T-helper 2 cell treated with Interferon-gamma antibody and Interleukin-4, amounts not matched to agents 5 μg/mL and 100 μg/mL, for 36 hours (primary cell): Measurements from ENCODE around the gene TARBP2.

Experiments used
- DNase-seq: peaks from one replicate; pipeline ENCODE4 v3.0.0; 2021; ENCODE audit warnings: low spot score
- H3K27ac Mint-ChIP-seq: one replicate; pipeline ENCODE4 v1.8.0; 2021; ENCODE audit warnings: mild to moderate bottlenecking, mixed read lengths
- H3K27me3 Mint-ChIP-seq: one replicate; pipeline ENCODE4 v1.8.0; 2021; ENCODE audit warnings: low read depth, mixed read lengths
- H3K36me3 Mint-ChIP-seq: one replicate; pipeline ENCODE4 v1.8.0; 2021; ENCODE audit warnings: low read depth, mixed read lengths
- H3K4me1 Mint-ChIP-seq: one replicate; pipeline ENCODE4 v1.8.0; 2021; ENCODE audit warnings: low read depth, mixed read lengths
- H3K4me3 Mint-ChIP-seq: one replicate; pipeline ENCODE4 v1.8.0; 2022; ENCODE audit warnings: mild to moderate bottlenecking, moderate library complexity, mixed read lengths
- H3K9me3 Mint-ChIP-seq: one replicate; pipeline ENCODE4 v1.8.0; 2021; ENCODE audit warnings: mixed read lengths

Gene TARBP2

GRCh38 chr12:53500776-53501614 is at the start of gene TARBP2:
TSS of gene TARBP2 (plus strand) at chr12:53501283. CDS start at chr12:53501409, 126 bp downstream.
- Mint-ChIP-seq H3K27ac (peak within 1 kb of the TSS; percentile 95), H3K4me3 (peak within 1 kb of the TSS; percentile 90), H3K27me3 (no peaks in the 10 kb centered on the region), H3K4me1 (peaks cover 32% of the 10 kb centered on the region), H3K36me3 (peaks cover 16% of the 10 kb centered on the region), H3K9me3 (no peaks in the 10 kb centered on the region)
- peak; percentile 94 for DNase-seq

DNA sequence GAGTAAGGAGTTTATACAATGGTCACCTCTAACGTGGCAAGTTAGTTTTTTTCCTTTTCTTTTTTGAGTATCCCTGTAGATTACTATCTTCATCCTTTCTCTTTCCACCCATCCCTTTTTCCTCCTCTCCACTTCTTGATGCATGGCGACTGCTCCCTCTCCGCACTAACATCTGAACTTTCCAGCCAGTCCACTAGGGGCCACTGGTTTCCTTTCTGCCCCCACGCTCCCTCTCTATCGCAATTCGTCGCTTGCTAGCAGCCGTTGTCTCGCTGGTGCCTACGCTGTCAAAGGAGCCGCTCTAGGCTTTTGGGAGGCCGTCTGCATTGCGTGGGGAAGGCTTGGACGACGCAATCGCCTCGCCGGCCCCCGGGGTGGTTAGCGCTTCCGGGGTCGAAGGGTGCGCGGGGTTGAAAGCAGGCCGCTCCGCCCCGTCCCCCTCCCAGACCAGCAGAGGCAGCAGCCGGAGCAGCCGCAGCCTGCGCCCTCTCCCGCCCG is 49.4 kb upstream of the TARBP2 start, which contains the start of gene PCBP2:
PCBP2 (plus strand) TSS at position 442 of the 498 bp plus-strand sequence. CDS start 2,699 bp downstream, outside the sequence.
- H3K9me3 Mint-ChIP-seq, result no peaks in the 10 kb centered on the region
- H3K27ac Mint-ChIP-seq, result peak within 1 kb of the TSS; percentile 100
- H3K27me3 Mint-ChIP-seq, result no peaks in the 10 kb centered on the region
- H3K4me1 Mint-ChIP-seq, result peaks cover 27% of the 10 kb centered on the region
- peak; percentile 98 for DNase-seq
- H3K36me3 Mint-ChIP-seq, result peaks cover 51% of the 10 kb centered on the region
- peak within 1 kb of the TSS; percentile 97 for H3K4me3 Mint-ChIP-seq

DNA sequence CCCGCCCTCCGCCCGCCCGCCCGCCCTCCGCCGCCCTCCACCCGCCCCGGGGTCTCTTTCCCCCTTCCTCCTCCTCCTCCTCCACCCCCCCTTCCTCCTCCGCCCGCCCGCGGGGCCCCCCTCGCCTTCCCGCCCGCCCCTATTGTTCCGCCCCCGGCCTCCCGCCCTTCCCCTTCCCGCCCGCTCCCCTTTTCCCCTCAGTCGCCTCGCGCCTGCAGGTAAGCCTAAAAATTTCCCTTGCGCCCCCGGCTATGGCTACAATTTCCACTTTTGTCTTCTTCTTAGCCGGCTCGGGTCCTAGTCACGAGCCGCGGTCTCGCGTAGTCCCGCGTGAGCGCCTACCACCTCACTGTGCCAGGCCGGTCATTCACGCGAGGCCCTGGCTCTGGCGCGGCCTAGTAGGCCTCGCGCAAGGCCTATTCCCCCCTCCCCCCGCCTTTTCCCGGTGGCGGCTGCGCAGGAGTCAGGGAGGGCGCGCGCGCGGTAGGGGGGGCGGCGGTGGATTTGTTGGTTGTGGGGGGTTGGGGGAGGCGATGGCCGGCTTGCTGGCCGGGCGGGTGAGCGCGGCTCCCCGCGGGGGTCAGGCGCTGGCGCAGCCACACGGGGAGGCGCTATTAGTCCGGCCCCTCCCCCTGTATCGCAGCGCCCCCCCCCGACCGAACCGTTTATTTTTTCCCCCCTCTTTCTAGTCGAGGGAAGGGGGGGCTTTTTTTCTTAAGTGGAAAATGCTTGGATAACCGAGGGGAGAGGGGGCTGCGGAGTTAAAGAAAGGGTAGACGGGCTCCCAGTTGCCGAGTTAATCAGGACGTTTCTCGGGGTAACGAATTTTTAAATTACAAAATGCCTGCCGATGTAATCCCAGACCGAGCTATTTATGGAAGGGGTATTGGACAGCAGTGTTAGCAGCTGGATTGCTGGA is 48.7 kb upstream of the TARBP2 start:
- Mint-ChIP-seq H3K4me1 (peaks cover 27% of the 10 kb centered on the region), H3K4me3 (peak overlapping the region; percentile 97), H3K36me3 (peaks cover 54% of the 10 kb centered on the region), H3K9me3 (no peaks in the 10 kb centered on the region), H3K27me3 (no peaks in the 10 kb centered on the region), H3K27ac (peak overlapping the region; percentile 100)
- DNase-seq, result peak; percentile 66

GRCh38 chr12:53453953-53454640 is 47.0 kb upstream of the TARBP2 start:
- H3K4me1 Mint-ChIP-seq, result peaks cover 25% of the 10 kb centered on the region
- H3K27me3 Mint-ChIP-seq, result no peaks in the 10 kb centered on the region
- peak overlapping the region; percentile 17 for H3K27ac Mint-ChIP-seq
- peak overlapping the region; percentile 97 for H3K4me3 Mint-ChIP-seq
- H3K36me3 Mint-ChIP-seq, result peaks cover 59% of the 10 kb centered on the region
- H3K9me3 Mint-ChIP-seq, result no peaks in the 10 kb centered on the region
- DNase-seq, result no peak

- Mint-ChIP-seq H3K36me3 (peaks cover 63% of the 10 kb centered on the region), H3K4me3 (peak overlapping the region; percentile 97), H3K9me3 (no peaks in the 10 kb centered on the region), H3K4me1 (peaks cover 25% of the 10 kb centered on the region), H3K27me3 (no peaks in the 10 kb centered on the region), H3K27ac (peak overlapping the region; percentile 21)
- no peak for DNase-seq
These were observed 46.4 kb upstream of the TARBP2 start for GRCh38 chr12:53454707-53455106.

DNA sequence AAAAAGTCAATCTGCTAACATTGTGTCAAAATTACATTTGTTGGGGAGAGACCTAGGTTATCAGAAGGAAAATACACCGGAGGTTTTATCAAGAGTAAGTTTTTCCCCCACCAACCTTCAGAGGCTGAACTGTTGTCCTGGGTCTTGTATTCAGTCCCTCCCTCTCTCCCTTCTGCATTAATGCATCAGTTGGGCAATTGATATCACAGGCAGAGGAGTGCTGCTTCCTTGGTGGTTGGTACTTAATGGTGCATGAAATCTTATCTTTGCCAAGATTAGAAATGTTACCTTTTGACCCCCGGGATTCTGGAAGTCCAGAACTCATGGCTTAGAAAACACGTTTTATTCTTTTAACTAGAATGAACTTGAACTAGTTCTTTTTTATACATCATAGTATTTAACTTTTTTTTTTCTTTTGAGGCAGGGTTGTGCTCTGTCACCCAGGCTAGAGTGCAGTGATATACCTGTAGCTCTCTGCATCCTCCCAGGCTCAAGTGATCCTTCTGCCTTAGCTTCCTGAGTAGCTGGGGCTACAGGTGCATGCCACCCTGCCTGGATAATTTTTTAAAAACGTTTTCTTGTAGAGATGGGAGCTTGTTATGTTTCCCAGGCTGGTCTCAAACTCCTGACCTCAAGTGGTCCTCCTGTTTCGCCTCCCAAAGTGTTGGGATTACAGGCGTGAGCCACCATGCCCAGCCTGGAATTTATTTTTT is 44.3 kb upstream of the TARBP2 start:
- H3K9me3 Mint-ChIP-seq, result no peaks in the 10 kb centered on the region
- no peak for DNase-seq
- peaks cover 27% of the 10 kb centered on the region for H3K4me1 Mint-ChIP-seq
- no peaks in the 10 kb centered on the region for H3K27me3 Mint-ChIP-seq
- H3K36me3 Mint-ChIP-seq, result peaks cover 80% of the 10 kb centered on the region
- no peak overlapping the region for H3K27ac Mint-ChIP-seq
- H3K4me3 Mint-ChIP-seq, result no peak overlapping the region

- Mint-ChIP-seq H3K4me1 (peaks cover 29% of the 10 kb centered on the region), H3K36me3 (peaks cover 87% of the 10 kb centered on the region), H3K9me3 (no peaks in the 10 kb centered on the region), H3K27me3 (no peaks in the 10 kb centered on the region), H3K27ac (no peak overlapping the region), H3K4me3 (no peak overlapping the region)
- no peak for DNase-seq
These were observed 42.0 kb upstream of the TARBP2 start for GRCh38 chr12:53459097-53459496.

GRCh38 chr12:53461059-53461458 is 40.0 kb upstream of the TARBP2 start:
- H3K27ac Mint-ChIP-seq, result no peak overlapping the region
- no peak for DNase-seq
- no peak overlapping the region for H3K4me3 Mint-ChIP-seq
- no peaks in the 10 kb centered on the region for H3K27me3 Mint-ChIP-seq
- peaks cover 84% of the 10 kb centered on the region for H3K36me3 Mint-ChIP-seq
- no peaks in the 10 kb centered on the region for H3K9me3 Mint-ChIP-seq
- peaks cover 19% of the 10 kb centered on the region for H3K4me1 Mint-ChIP-seq

GRCh38 chr12:53461591-53461990 is 39.5 kb upstream of the TARBP2 start:
- no peak overlapping the region for H3K4me3 Mint-ChIP-seq
- no peaks in the 10 kb centered on the region for H3K27me3 Mint-ChIP-seq
- no peaks in the 10 kb centered on the region for H3K9me3 Mint-ChIP-seq
- H3K36me3 Mint-ChIP-seq, result peaks cover 87% of the 10 kb centered on the region
- H3K4me1 Mint-ChIP-seq, result peaks cover 19% of the 10 kb centered on the region
- H3K27ac Mint-ChIP-seq, result no peak overlapping the region
- DNase-seq, result no peak

GRCh38 chr12:53462935-53463334 is 38.1 kb upstream of the TARBP2 start:
- DNase-seq, result no peak
- H3K4me3 Mint-ChIP-seq, result no peak overlapping the region
- no peaks in the 10 kb centered on the region for H3K9me3 Mint-ChIP-seq
- peaks cover 23% of the 10 kb centered on the region for H3K4me1 Mint-ChIP-seq
- H3K36me3 Mint-ChIP-seq, result peaks cover 92% of the 10 kb centered on the region
- H3K27ac Mint-ChIP-seq, result no peak overlapping the region
- no peaks in the 10 kb centered on the region for H3K27me3 Mint-ChIP-seq

- H3K4me1 Mint-ChIP-seq, result peaks cover 23% of the 10 kb centered on the region
- no peak overlapping the region for H3K4me3 Mint-ChIP-seq
- H3K27ac Mint-ChIP-seq, result no peak overlapping the region
- no peaks in the 10 kb centered on the region for H3K9me3 Mint-ChIP-seq
- DNase-seq, result no peak
- H3K36me3 Mint-ChIP-seq, result peaks cover 90% of the 10 kb centered on the region
- H3K27me3 Mint-ChIP-seq, result no peaks in the 10 kb centered on the region
These were observed 37.1 kb upstream of the TARBP2 start for GRCh38 chr12:53463802-53464560.

DNA sequence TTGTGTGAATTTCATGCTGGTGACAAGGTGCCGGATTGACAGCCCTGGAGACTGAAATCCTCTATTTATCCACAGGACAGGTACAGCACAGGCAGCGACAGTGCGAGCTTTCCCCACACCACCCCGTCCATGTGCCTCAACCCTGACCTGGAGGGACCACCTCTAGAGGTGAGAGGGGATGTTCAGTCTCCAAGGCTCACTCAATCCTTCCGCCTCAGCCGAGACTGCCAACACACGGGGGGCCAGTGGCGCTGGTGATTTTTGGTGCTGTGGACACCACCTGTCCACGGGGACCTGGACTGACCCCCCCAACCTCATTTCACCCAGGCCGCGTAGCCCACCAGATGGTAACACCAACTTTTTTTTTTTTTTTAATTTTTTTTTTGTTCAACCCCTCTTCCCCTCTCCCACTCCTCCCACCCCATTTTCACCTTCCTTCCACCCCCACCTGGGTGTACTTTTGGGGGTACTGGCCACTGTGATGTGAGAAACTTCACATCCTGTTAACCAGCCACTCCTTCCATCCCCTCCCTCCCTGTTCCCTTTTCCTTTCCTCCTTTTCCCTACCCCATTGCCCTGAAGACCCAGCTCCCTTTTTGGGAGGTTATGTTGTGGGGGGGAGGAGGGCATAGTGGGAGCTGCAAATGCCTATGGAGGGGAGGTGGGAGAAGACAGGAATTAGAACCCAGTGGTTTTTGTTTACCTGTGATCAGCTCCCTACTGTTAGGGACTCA is 36.2 kb upstream of the TARBP2 start:
- Mint-ChIP-seq H3K27me3 (no peaks in the 10 kb centered on the region), H3K4me3 (no peak overlapping the region), H3K4me1 (peaks cover 23% of the 10 kb centered on the region), H3K9me3 (no peaks in the 10 kb centered on the region), H3K36me3 (peaks cover 83% of the 10 kb centered on the region), H3K27ac (no peak overlapping the region)
- no peak for DNase-seq
